ENCODE results near the gene DIRAS1. TPM values are rescaled to one million over a fixed set of nuclear protein-coding genes. Genes with fewer than 3 reads are reported as not detected.

Gene DIRAS1
- polyA plus RNA-seq, 3 donors, result 2.9 to 3.6 (median 3.5) TPM

GRCh38 chr19:2732883-2733282, 11.7 kb upstream of the DIRAS1 start:
- DNase-seq (ENCODE audit: extremely low read depth in 1 of 11, low read depth in 9 of 11, low spot score in 4 of 11), result no peak

DNA sequence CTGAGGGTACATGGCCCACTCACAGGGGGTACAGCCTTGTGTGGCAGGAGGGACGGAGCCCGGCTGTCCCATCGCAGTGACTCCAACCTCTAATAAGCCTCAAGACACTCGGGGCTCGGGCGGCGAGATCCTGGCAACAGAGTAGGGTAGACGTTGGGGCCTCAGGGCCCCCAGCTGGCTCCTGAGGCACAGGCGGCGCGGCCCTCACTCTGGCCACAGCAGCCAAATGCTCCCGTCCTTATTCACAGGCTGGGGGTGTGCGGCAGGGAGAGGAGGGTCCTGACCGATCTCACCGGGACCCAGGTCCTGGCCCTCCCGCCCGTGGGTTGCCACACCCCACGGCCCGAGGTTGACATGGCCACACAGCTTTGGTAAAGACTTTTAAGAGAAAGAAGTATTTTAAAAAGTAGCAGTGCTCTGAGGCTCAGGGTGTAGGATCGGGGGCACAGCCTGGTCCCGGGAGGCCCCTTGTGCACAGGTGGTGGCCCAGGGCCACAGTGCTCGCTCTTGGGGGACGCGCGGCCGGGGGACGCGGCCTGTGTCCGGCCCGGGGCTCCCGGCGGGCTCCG, 11.1 kb upstream of the DIRAS1 start:
- no peak for DNase-seq (ENCODE audit: extremely low read depth in 1 of 11, low read depth in 9 of 11, low spot score in 4 of 11)

DNA sequence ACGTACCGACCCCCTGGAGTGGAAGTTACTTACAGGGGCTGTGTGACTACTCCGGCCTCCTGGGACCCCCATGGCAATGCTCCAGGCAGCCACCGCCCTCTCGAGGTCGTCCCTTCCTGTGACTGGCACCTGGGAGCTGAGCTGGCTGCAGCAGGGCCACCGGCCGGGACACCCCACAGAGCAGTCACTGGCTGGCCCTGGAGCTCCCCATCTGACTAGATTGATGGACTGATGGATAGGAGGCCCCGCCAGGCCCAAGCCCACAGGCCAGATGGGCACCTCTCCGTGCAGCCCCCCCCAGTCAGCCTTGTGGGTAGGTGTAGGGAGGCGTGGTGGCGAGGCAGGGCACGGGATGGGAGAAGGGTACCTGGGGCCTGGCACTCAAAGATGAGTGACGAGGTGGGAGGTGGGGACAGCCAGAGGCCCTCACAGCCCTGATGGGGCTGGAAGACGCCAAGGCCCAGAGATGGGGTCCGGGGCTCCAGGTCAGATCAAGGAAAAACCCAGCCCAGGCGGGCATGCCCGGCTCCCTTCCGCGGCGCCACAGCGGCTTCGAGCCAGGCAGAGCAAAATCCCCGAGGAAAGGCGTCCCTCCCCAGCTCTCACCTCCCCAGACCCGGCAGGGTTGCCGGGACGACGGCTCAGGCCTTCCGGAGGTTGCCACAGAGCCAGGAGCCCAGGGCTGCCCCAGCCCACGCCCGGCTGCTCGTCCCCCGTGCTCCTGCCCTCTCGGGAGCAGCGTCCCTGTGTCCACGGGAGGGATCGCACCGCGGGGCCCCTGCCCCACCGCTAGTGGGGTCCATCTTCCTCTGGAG, 10.2 kb upstream of the DIRAS1 start:
- no peak for DNase-seq (ENCODE audit: extremely low read depth in 1 of 11, low read depth in 9 of 11, low spot score in 4 of 11)

DNA sequence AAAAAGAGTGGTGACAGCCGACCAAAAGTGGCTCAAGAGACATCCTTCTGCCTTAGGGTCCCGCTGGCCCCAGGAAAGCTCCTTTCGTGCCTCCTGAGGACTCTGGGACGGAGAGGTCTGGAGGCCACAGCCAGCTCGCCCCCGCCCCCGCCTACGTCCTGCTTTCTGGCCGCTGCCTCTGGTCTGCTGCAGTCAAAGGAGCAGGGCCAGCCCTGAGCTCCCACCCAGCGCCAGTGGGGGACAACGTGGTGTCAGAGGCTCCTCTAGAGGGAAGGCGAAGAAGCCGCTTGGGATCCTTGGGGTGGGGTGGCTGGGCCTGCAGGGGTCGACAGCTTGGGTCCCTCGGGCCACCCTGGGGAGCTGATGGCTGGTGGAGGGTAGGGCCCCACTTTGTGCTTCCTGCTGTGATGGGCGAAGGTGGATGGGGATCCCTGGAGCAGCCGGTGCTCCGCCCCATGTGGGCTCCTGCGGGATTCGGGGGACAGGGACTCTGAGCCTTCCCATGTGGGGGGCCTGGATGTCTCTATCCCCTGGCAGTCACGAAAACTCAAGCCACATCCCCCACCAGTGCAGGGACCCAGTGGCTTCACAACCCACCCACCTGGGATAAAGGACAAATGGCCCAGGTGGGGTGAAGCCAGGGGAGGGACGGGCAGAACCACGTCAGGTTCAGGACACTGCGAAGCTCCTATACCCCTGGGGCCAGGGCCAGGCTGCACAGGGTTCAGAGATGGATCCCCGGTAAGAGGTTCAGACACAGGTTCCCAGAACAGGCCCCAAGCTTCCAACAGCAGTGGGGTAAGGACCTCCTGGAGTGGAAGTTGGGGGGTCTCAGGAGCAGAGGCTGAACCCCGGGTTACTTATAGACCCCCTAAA, 9.0 kb upstream of the DIRAS1 start:
- DNase-seq (ENCODE audit: extremely low read depth in 1 of 11, low read depth in 9 of 11, low spot score in 4 of 11), result no peak

DNA sequence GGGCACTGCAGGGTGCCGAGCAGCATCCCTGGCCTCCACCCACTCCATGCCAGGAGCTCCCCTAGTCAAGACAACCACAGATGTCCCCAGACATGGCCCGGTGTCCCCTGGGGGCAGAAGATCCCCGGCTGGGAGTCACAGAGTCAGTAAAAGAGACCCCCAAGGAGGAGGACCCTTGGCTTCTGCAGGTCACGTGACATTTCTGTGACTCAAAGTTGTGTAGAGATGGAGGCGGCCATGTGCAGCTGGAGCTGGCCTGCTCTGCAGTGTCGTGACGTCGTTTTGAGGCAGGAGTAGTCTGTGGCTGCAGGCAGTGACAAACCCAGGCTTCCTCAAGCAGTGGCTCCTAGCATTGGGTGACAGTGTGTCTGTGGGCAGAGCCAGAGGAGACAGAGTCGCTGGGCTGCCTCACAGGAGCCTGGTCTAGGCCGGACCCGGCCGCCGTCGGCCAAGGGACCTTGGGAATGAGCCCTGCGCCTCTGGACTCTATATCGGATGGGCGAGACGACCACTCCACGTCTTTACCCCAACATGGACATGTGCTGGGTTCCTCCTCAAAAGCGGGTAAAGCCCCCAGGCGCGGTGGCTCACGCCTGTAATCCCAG, 7.7 kb upstream of the DIRAS1 start:
- DNase-seq (ENCODE audit: extremely low read depth in 1 of 11, low read depth in 9 of 11, low spot score in 4 of 11), result no peak

DNA sequence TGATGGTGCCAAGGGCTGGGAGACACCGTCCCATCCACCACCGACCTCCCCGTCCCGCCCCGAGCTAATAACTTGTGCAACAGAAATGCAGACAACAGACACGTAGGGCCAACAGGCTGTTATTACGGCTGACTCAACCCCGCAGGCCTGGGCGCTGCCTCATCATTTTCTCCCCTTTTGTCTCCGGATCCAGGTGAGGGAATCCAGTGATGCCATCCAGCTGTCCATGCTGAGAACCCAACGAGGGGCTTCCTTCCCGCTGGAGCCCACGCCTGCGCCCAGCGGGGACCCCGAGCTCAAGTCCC, 6.4 kb upstream of the DIRAS1 start:
- DNase-seq (ENCODE audit: extremely low read depth in 1 of 11, low read depth in 9 of 11, low spot score in 4 of 11), result no peak

DNA sequence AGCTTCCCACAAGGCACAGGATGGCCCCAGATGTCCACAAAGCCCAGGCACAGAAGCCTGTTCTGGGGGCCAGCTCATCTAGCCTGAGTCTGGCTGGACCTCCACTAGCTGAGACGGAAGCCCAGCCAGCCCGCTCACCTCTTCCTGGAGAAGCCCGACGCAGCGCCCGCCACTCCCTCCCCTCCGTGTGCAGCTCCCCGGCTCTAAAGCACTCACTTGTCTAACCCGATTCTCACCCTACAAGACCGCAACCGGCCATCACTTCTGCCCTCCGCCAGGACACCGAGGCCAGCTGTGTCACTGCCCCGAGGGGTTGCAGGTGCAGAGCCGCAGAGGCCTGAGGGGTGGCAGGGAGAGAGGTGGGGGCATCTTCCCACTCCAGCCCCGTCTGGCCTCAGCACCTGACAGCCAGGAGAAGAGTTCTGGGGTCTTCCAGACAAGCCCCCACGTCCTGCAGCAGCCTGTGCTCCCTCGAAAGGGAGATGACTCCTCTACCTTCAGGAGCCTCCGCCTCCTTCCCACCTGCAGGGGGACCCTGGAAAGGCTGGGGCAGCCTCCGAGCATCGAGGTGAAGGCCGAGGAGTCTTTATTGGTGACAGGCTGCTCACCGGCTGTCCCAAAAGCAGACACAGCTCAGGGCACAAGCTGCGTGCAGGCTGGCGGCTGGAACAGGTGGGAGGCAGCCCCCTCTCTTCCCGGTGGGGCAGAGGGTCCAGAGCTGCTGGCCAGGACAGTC, 5.9 kb upstream of the DIRAS1 start:
- DNase-seq (ENCODE audit: extremely low read depth in 1 of 11, low read depth in 9 of 11, low spot score in 4 of 11), result no peak

- DNase-seq (ENCODE audit: extremely low read depth in 1 of 11, low read depth in 9 of 11, low spot score in 4 of 11), result no peak
Measured at GRCh38 chr19:2726160-2726855, 5.1 kb upstream of the DIRAS1 start.

DNA sequence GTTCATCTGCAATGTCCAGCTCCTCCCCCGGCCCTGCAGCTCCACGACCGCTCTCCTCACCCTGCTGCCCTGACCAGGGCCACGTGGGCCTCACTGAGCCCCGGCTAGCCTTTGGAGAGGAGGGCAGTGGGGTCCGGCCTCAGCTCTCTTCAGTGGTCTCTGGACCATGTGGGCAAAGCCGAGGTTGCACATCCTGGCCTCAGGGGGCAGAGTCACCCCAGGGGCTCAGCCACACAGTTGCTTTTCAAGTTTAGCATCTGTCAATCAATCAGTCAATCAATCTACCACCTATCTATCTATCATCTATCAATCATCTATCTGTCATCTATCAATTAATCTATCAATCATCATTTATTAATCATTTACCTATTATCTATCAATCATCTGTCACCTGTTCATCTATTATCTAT, 3.0 kb upstream of the DIRAS1 start:
- DNase-seq (ENCODE audit: extremely low read depth in 1 of 11, low read depth in 9 of 11, low spot score in 4 of 11), result no peak

DNA sequence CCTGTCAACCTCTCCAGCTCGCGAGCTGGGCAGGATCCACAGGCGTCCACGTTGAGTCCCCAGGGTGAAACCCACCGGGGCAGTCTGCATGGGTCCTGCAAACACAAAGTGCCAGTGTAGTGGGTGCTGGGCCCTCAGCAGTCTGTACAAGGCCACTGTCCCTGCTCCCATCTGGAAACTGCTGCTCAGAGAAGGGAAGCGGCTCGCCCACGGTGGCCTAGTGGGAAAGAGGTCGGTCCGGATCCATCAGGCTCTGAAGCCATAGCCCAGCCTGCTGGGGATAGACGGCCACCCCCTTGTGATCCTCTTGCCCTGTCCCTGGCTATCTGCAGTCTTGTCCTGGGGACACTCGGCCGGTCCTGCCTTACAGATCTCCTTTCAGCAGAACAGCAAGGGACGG, 2.6 kb upstream of the DIRAS1 start:
- no peak for DNase-seq (ENCODE audit: extremely low read depth in 1 of 11, low read depth in 9 of 11, low spot score in 4 of 11)

DNA sequence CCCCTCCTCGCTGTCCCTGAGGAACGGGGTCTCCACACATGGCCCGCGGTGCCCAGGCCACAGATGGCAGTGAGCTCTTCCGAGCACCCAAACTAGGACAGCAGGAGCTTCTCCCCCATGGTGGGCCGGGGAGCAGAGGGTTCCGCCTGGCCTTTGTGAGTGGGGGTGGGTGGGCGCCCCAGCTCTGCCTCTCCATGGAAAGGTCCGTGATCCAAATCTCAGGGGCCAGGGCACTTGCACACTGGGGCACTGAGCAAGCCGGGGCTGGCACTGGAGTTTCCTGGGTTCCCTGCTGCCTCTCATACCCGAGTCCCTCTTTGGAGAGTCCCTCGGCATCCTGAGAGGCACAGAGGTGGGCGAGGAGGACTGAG, 2.2 kb upstream of the DIRAS1 start:
- DNase-seq (ENCODE audit: extremely low read depth in 1 of 11, low read depth in 9 of 11, low spot score in 4 of 11), result no peak

DNA sequence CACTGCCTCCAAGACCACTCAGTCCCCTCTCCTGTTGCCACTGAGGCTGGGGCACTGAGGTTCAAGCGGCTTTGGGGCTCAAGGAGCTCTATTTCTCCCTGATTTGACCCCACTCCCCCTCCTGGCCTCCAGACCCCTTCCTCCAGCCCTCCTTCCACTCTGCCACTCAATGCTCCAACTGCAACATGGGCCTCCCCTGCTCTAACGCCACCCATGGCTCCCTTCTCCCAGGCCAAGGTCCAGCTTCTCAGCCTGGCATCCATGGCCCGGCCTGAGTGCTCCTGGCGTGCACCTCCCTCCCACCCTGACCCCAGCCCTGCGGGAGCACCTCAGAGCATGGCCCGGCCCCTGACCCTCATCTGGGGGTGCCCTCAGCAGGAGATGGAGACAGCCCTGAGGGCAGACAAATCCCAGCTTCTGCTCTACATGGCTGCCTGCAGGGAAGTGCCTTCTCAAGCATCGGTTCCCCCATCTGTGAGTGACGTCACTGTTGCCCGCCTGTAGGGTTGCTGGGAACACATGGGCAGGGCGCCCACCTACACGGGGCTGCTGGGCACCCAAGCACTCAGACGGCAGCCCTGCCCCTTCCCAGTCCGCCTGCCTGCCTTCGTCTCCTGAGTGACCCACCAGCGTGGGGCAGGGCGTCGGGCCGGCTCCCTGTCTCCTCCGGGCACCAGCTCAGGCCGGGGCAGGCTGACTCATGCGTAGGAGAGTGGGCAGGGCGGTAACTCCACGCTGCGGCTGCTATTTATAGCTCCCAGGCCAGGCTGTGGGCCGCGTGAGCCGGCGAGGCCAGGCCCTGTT, 1.6 kb upstream of the DIRAS1 start:
- DNase-seq (ENCODE audit: extremely low read depth in 1 of 11, low read depth in 9 of 11, low spot score in 4 of 11), result no peak

GRCh38 chr19:2721570-2722540, 683 bp upstream of the DIRAS1 start:
- no peak for DNase-seq (ENCODE audit: extremely low read depth in 1 of 11, low read depth in 9 of 11, low spot score in 4 of 11)

DNA sequence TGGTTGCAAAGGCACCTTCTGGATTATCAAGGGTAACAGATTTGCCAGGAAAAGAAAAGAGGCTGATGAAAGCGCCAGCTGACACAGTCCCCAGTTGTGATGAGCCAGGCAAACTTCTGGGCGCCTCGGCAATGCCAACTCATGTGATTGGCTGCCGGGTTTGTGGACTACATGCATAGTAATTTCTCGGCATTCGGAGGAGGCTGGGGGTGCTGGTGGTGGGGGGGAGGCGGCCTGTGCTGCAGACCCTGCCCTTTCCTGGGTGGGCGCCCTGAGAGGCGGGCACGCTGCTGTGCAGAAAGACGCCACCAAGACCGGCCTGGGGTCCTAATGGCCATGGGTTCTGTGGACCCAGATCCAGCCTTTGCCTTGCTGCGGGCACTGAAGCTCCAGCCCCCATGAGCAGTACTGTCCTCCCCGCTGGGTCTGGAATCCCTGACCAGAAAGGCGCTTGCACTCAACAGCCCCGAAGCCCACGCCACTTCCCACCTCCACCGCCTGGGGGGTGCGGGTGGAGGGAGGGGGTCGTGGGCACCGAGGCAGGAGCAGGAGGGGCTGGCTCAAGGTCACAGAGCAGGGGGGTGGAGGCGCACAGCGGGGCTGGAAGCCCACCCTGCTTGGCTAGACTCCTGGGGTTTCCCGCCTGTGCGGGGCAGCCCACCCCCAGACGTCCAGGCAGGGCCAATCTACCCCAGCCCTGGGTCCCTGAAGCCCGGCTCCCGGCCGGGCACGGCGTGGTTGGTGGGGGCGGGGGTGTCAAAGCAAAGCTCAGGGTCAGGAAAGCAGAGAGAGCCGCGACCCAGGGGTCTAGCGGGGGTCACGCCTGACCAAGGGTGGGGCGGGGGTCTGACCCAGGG, 1.0 kb downstream of the DIRAS1 start:
- no peak for DNase-seq (ENCODE audit: extremely low read depth in 1 of 11, low read depth in 9 of 11, low spot score in 4 of 11)

- DNase-seq (ENCODE audit: extremely low read depth in 1 of 11, low read depth in 9 of 11, low spot score in 4 of 11), result no peak
Measured at GRCh38 chr19:2719232-2719735, 1.9 kb downstream of the DIRAS1 start.

Data from renal cortex interstitium (tissue), 11 donors.